Superior temporal gyrus (tissue), 1 donor: ENCODE measurements around the gene LPCAT2.

Experiments
- DNase-seq: peaks from one replicate; pipeline ENCODE4 v3.0.0-alpha.2; 2016; ENCODE audit errors: extremely low spot score

The LPCAT2 gene

GRCh38 chr16:55555436-55555835 is 46.6 kb downstream of the LPCAT2 start:
- no peak for DNase-seq

GRCh38 chr16:55557186-55557585 is 48.3 kb downstream of the LPCAT2 start:
- no peak for DNase-seq

DNA sequence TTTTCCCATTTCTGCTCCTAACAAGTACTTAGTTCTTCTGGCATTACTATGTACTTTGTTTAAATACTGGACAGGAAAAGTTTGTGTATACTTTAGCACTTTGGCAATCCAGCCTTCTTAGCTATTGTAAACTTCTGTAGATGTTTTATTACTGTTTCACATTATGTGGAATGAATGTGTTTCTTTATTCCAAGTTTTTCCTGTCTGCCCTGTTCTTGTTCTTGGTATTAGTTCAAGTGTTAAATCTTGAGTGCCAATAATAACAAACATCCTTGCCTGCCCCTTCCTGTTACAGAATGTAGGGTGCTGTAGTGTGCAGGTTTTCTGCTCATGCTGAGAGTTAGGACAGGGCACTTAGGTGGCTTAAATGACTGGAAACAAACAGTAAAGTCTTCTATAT is 50.4 kb downstream of the LPCAT2 start:
- DNase-seq: no peak

DNA sequence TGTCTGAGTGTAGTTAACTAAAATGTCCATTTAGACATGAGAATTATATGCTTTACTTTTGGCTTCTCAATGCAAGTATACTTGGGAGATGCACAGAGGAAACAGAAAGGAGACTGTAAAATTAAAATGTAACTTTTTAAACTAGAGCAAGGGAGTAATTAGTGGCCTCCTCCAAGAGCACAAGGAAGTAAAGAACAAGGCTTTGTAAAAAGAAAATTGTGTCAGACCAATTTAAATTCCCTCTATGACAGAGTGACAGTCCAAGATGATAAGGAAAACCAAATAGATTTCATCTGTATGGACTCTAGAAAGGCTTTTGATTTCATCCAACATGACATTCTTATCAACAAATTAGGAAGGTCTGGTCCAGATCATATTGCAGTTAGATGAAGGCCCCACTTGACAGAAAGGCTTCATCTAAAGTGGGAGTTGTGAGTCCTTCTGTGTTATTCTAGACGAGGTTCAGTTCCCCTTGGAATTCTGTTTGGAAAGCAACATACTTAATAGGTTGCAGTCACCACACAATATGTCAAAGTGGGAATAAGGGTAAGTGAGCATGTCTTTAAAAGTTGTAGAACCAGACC is 51.2 kb downstream of the LPCAT2 start:
- no peak for DNase-seq

DNA sequence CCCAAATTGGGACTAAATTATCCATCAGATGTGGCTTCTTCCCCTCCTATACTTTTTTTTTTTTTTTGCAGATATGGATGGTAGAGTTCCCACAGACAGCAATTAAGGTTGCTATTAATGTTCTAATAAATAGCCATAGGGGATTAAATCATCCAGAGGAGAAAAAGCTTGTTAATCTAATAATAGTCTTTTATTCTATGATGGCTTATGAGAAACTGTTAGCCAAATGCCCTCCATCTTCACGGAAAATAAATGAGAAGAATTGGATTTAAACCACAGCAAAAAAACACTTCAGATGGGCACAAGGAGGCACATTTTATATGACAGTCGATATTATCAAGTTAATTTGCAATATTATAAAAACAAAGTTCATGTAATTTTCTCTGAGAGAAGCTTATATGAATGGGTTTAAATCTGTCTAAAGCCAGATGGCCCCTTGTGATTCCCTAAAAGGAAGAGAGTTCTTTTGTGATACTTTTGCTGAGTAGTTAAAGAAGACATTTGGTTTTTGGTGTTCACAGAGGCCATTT is 52.5 kb downstream of the LPCAT2 start:
- no peak for DNase-seq

- no peak for DNase-seq
Observed at GRCh38 chr16:55562936-55563335, 54.1 kb downstream of the LPCAT2 start.

DNA sequence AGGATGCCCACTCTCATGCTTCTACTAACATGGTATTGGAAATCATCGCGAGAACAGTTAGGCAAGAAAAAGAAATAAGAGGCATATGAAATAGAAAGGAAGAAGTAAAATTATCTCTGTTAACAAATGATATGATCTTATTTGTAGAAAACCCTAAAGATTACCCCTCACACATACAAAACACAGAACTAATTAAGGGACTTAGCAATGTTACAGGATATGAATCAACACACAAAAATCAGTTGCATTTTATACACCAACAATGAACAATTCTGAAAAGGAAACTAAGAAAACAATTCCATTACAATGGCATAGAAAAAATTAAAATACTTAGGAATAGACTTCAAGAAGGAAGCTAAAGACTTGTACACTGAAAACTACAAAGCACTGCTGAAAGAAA is 54.9 kb downstream of the LPCAT2 start:
- no peak for DNase-seq

DNA sequence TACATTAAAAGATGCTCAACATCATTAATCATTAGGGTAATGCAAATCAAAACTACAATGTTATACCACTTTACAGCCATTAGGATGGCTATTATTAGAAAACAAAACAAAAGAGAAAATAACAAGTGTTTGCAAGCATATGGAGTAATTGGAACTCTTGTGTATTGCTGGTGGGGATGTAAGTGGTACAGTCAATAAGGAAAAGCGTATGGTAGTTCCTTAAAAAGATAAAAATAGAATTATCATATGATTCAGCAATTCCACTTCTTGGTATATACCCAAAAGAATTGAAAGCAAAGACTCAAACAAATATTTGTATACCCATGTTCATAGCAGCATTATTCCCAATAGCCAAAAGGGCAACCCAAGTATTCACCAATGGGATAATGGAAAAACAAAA is 56.2 kb downstream of the LPCAT2 start:
- DNase-seq: no peak

DNA sequence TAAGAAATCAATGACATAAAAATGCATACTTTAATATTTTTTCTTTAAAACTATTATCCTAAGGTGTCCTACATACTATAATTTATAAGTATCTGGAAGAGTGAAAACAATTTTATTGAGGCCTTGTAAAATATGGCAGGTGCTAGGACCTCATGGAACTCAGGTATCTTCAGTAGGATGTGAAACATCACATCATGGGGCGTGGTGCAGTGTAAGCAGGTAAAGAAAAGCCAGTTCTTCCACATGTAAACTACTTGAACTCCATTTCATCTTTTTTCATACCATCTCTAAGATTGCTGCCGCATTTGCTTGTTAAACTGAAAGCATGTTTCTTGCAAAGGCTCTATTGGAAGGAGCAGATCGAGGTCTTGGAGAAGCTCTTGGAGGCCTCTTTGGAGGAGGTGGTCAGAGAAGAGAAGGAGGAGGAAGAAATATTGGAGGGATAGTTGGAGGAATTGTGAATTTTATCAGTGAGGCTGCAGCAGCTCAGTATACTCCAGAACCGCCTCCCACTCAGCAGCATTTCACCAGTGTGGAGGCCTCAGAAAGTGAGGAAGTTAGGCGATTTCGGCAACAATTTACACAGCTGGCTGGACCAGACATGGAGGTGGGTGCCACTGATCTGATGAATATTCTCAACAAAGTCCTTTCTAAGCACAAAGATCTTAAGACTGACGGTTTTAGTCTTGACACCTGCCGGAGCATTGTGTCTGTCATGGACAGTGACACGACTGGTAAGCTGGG is 57.7 kb downstream of the LPCAT2 start, which contains the start of gene CAPNS2:
Gene CAPNS2, plus strand, starts transcription at position 253 of the 744 bp plus-strand sequence. Its CDS starts 73 bp downstream, at position 326.
- DNase-seq: no peak

DNA sequence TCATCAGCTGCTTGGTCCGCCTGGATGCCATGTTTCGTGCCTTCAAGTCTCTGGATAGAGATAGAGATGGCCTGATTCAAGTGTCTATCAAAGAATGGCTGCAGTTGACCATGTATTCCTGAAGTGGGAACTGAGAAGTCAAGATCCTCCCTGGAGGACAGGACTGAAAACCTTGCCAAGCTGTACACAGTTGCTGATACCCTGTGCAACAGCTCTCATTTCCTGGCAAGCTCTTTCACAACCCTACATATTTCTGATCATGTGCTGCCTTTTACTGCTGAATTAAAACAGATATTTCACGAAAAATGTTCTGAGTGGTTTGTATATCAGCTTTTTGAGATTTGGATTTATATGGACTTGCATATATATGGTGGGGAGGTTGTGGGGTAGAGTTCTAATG is 58.5 kb downstream of the LPCAT2 start:
- DNase-seq: no peak

DNA sequence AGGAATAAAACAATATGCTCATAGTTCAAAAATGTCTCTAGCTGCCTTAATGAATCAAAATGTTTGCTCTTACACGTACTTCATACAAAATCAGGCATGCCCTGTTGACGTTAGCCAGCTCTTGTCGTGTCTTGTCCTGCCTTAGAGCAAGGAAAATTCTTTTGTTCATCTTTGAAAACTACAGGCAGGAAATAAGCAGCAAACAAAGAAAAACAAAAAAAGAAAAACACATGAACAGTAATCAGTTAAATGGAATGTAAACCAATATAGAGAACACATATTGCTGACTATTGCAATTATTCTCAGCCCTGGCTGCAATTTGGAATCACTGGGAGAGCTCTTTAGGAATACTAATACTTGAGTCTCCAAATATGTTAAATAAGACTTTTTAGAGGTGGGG is 59.3 kb downstream of the LPCAT2 start:
- DNase-seq: no peak

DNA sequence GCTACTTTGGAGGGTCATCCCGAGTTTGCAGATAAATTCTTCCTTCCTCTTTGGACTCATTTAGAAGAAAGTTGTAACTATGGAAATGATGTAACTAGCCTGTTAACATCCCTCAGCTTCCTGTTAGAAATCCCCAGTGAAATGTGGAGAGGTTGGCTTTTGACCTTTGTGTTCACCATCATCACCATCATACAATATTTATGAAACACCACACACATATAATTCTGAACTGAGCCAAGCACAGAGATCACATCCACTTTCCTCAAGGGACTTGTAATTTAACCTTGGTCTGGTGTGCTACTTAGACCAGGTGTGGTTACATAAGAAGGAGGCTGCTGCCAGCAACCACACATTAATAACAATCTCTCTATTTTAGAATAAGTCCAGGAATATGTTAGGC is 60.2 kb downstream of the LPCAT2 start:
- no peak for DNase-seq

DNA sequence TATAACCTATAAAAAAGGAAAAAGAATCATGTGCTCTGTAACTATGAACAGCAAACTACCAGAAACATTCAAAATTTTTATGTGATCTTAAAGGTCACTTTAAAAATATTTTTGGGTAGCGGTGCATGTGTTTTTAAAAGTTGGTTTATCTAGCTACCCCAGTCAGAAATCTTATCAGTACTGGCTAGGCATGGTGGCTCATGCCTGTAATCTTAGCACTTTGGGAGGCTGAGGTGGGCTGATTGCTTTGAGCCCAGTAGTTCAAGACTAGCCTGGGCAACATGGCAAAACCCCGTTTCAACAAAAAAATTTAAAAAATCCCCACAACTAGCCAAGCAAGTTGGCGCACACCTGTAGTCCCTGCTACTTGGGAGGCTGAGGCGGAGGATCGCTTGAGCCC is 61.3 kb downstream of the LPCAT2 start:
- DNase-seq: no peak

DNA sequence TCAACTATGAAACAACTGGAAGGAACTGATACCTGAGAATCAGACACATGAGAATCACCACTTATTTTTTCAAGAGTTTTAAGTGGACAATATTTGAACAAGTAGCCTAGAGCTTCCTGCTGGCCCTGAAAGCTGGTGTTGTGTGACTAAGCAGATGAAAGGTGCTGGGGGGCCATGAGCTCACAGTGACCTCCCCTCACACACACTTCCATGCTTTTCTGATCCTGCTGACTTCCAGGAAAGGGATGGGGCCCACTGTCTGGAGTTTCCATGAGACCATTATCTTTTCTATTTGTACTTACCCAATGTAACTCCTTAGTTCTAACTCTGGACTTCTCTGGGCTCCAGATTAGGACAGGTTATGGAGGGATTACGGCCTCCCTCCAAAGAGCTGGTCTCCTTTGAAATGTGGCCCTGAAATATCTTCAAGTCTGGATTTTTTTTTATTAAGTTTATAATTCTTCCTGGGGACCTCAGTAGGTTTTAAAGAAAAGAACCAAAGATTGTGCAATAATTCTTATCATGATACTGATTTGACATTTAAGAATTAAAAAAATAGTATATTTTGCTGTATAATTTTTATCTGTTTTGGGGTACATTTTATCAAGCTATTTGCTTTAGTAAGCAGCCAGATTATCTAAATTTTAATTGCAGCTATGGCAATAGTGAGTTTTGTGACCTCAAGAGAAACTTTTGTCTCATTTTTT is 62.5 kb downstream of the LPCAT2 start:
- no peak for DNase-seq

DNA sequence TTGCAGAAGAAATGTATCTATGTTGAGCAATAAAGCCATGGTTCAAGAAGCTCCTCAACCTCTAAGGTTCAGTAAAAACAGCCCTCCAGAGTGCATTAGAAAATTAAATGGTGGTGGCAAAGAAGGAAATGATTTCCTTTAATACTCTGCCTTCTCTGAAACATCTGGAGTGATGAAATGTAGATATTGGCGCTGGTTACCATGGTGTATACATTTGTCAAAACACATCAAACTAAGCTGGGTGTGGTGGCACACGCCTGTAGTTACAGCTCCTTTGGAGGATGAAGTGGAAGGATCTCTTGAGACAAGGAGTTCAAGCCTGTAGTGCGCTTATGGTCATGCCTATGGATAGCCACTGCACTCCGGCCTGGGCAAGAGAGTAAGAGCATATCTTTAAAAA is 63.6 kb downstream of the LPCAT2 start:
- no peak for DNase-seq

DNA sequence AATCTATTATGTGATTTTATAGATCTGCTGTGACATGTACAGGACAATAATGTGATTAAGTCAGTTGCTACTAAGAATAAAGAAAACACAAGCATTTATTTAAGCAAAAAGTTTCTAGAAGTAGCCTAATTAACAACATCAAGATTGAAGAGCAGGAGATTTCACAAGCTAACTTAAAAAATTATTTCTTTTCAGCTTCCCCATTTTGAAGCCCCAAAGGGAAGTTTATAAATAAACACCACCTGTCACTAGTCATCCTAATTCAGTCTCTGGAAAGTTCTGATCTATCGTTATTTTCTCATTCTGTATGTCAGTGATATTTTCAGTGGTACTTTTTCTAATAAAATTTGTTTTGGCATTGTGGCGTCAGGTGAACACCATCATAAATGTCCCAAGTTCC is 65.9 kb downstream of the LPCAT2 start:
- no peak for DNase-seq

- DNase-seq: no peak
Observed at GRCh38 chr16:55575496-55575895, 66.6 kb downstream of the LPCAT2 start.

DNA sequence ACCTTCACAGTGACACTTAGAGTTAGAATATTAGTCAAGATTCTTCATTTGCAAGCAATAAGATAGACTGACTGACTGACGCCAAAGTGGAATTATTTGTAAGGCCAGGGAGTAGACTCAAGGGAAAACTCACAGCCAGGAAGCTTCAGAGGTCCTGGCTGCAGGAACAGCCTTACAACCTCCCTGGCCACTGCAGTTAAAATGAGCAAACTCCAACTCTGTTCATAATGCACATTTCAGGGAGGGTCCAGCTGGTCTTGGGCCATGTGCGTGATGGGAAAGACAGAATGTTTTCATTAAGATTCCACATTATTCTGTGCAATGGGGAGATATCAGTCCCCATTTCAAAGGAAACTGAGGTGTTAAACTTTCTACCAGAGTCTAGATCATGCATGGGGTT is 67.5 kb downstream of the LPCAT2 start:
- DNase-seq: no peak

GRCh38 chr16:55577887-55578286 is 69.0 kb downstream of the LPCAT2 start:
- no peak for DNase-seq

DNA sequence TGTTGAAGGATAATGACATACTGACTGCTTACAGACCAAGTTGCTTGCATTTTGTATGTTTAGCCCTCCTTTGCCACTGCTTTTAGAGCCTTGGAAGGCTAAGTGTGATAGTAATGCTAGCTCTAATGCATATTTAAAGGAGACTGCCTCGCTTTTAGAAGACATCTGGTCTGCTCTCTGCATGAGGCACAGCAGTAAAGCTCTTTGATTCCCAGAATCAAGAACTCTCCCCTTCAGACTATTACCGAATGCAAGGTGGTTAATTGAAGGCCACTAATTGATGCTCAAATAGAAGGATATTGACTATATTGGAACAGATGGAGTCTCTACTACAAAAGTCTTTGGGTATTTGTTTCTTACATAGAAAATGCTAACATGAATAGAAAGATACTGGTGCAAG is 76.8 kb downstream of the LPCAT2 start:
- no peak for DNase-seq

DNA sequence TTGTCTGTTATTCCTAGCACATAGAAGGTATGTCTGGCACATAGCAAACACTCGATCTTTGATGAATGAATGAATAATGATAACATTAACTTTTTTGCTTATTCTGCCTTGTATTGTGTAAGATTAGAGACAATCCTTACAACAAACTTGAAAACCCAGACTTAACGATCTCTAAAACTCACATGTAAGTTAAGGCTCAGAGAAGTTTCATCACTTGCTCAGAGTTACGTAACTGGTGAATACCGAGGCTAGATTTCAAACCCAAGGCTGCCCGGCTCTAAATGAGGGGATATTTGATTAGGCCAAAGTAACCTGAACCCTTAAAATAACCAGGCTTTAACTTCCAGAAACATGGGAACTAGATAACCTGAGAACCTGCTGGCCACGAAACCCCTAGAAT is 79.9 kb downstream of the LPCAT2 start:
- no peak for DNase-seq

DNA sequence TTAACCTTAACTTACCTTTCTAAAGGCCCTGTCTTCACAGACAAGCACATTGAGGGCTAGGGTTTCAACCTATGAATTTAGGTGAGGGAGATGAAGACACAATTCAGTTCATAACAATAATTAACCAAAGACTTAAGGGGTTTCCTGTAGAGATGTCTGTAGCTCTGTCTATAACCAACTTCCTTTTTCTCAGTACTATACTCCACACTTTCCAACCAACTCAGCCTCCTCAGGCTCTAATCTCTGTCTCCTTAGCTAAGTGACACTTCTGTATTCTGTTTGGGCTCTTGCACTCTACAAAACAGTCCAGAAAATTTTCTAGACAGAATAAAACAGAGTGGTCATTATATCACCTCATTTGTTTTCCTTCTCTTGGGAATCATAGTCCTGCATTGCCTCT is 83.4 kb downstream of the LPCAT2 start:
- DNase-seq: no peak

DNA sequence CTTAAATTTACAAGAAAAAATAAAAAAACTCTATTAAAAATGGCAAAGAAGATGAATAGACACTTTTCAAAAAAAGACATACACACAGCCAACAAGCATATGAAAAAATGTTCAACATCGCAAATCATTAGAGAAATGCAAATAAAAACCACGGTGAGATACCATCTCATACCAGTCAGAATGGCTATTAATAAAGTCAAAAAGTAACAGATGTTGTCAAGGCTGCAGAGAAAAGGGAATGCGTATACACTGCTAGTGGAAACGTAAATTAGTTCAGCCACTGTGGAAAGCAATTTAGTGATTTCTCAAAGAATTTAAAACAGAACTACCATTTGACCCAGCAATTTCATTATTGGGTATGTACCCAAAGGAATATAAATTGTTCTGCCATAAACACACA is 89.1 kb downstream of the LPCAT2 start:
- no peak for DNase-seq
